ENCODE results near the gene RNF39. TPM values are rescaled to one million over a fixed set of nuclear protein-coding genes. Genes with fewer than 3 reads are reported as not detected.

Gene RNF39
- total and polyA plus RNA-seq, 2 donors: 0.19 to 2.0 TPM

- no peak overlapping the region for H3K27ac ChIP-seq (ENCODE audit: low read depth in 1 of 2, low read length in 1 of 2)
- H3K9me3 ChIP-seq (ENCODE audit: control insufficient read depth in 2 of 2, insufficient read depth in 1 of 2, low read length in 1 of 2): peaks cover 0 to 3% of the 10 kb centered on the region in 2 donors
- DNase-seq (ENCODE audit: low read depth in 6 of 9, low spot score in 9 of 9): peak in 3 of 9 donors; percentile 39 to 77 (median 51)
- H3K4me3 ChIP-seq (ENCODE audit: low read length in 2 of 2): no peak overlapping the region
- peaks cover 13 to 47% of the 10 kb centered on the region in 2 donors for H3K4me1 ChIP-seq (ENCODE audit: control insufficient read depth in 2 of 2, insufficient read depth in 2 of 2, low read length in 2 of 2)
- WGBS: 53% methylated on average over 4 of the region's 4 CpGs
- peaks cover 42 to 87% of the 10 kb centered on the region in 2 donors for H3K27me3 ChIP-seq (ENCODE audit: control insufficient read depth in 2 of 2, insufficient read depth in 1 of 2, low read length in 1 of 2)
- no peaks in the 10 kb centered on the region for H3K36me3 ChIP-seq (ENCODE audit: control insufficient read depth in 2 of 2, insufficient read depth in 2 of 2, low read length in 1 of 2)
These were observed 22.6 kb upstream of the RNF39 start for GRCh38 chr6:30097902-30098768.

GRCh38 chr6:30096829-30097228, 21.3 kb upstream of the RNF39 start:
- 72% methylated on average over 1 of the region's 1 CpG for WGBS
- H3K27me3 ChIP-seq (ENCODE audit: control insufficient read depth in 2 of 2, insufficient read depth in 1 of 2, low read length in 1 of 2): peaks cover 41 to 83% of the 10 kb centered on the region in 2 donors
- no peak overlapping the region for H3K27ac ChIP-seq (ENCODE audit: low read depth in 1 of 2, low read length in 1 of 2)
- peaks cover 12 to 36% of the 10 kb centered on the region in 2 donors for H3K4me1 ChIP-seq (ENCODE audit: control insufficient read depth in 2 of 2, insufficient read depth in 2 of 2, low read length in 2 of 2)
- H3K36me3 ChIP-seq (ENCODE audit: control insufficient read depth in 2 of 2, insufficient read depth in 2 of 2, low read length in 1 of 2): no peaks in the 10 kb centered on the region
- no peak for DNase-seq (ENCODE audit: low read depth in 6 of 9, low spot score in 9 of 9)
- H3K4me3 ChIP-seq (ENCODE audit: low read length in 2 of 2): no peak overlapping the region
- no peaks in the 10 kb centered on the region for H3K9me3 ChIP-seq (ENCODE audit: control insufficient read depth in 2 of 2, insufficient read depth in 1 of 2, low read length in 1 of 2)

DNA sequence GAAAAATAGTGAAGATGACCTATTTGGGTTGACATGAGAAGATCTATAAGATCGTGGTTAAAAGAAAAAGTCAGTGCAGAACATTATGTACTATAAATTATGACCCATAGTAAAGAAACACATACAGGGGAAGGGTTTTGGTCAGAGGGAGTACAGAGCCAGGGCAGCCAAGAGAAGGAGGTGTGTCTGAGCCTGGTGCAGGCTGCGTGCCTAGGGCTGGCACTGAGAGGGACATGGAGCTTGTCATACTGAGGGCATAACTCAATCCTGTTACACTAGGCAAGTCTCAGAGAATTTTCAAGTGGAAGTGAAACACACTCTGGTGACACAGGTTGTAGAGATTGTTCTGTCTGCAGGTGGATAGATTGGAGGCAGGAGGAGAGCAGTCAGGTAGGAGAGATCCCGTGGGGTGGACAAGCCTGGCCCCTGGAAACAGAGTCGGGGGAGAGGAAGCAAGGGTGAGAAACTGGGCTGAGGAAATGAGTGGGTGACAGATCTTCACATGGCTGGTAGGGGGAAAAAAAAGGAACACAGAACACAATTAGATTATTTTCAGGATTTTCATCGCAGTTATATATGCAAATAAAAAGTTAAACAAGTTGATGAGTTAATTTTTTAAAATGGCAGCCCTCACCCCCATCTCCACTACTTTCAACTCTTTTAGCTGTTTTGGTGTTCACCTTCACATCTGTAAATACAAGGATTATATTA, 18.5 kb upstream of the RNF39 start:
- H3K9me3 ChIP-seq (ENCODE audit: control insufficient read depth in 2 of 2, insufficient read depth in 1 of 2, low read length in 1 of 2): no peaks in the 10 kb centered on the region
- DNase-seq (ENCODE audit: low read depth in 6 of 9, low spot score in 9 of 9): no peak
- peaks cover 18 to 79% of the 10 kb centered on the region in 2 donors for H3K27me3 ChIP-seq (ENCODE audit: control insufficient read depth in 2 of 2, insufficient read depth in 1 of 2, low read length in 1 of 2)
- WGBS: 55% methylated on average over 5 of the region's 5 CpGs
- peaks cover 0 to 21% of the 10 kb centered on the region in 2 donors for H3K4me1 ChIP-seq (ENCODE audit: control insufficient read depth in 2 of 2, insufficient read depth in 2 of 2, low read length in 2 of 2)
- no peaks in the 10 kb centered on the region for H3K36me3 ChIP-seq (ENCODE audit: control insufficient read depth in 2 of 2, insufficient read depth in 2 of 2, low read length in 1 of 2)
- H3K27ac ChIP-seq (ENCODE audit: low read depth in 1 of 2, low read length in 1 of 2): no peak overlapping the region
- no peak overlapping the region for H3K4me3 ChIP-seq (ENCODE audit: low read length in 2 of 2)

- Histone ChIP-seq H3K27me3 (ENCODE audit: control insufficient read depth in 2 of 2, insufficient read depth in 1 of 2, low read length in 1 of 2) (peaks cover 14 to 74% of the 10 kb centered on the region in 2 donors), H3K4me1 (ENCODE audit: control insufficient read depth in 2 of 2, insufficient read depth in 2 of 2, low read length in 2 of 2) (peaks cover 0 to 12% of the 10 kb centered on the region in 2 donors), H3K27ac (ENCODE audit: low read depth in 1 of 2, low read length in 1 of 2) (no peak overlapping the region), H3K4me3 (ENCODE audit: low read length in 2 of 2) (no peak overlapping the region), H3K9me3 (ENCODE audit: control insufficient read depth in 2 of 2, insufficient read depth in 1 of 2, low read length in 1 of 2) (no peaks in the 10 kb centered on the region), H3K36me3 (ENCODE audit: control insufficient read depth in 2 of 2, insufficient read depth in 2 of 2, low read length in 1 of 2) (no peaks in the 10 kb centered on the region)
- DNase-seq (ENCODE audit: low read depth in 6 of 9, low spot score in 9 of 9): no peak
- 79% methylated on average over 6 of the region's 6 CpGs for WGBS
These were observed 17.4 kb upstream of the RNF39 start for GRCh38 chr6:30092852-30093543.

DNA sequence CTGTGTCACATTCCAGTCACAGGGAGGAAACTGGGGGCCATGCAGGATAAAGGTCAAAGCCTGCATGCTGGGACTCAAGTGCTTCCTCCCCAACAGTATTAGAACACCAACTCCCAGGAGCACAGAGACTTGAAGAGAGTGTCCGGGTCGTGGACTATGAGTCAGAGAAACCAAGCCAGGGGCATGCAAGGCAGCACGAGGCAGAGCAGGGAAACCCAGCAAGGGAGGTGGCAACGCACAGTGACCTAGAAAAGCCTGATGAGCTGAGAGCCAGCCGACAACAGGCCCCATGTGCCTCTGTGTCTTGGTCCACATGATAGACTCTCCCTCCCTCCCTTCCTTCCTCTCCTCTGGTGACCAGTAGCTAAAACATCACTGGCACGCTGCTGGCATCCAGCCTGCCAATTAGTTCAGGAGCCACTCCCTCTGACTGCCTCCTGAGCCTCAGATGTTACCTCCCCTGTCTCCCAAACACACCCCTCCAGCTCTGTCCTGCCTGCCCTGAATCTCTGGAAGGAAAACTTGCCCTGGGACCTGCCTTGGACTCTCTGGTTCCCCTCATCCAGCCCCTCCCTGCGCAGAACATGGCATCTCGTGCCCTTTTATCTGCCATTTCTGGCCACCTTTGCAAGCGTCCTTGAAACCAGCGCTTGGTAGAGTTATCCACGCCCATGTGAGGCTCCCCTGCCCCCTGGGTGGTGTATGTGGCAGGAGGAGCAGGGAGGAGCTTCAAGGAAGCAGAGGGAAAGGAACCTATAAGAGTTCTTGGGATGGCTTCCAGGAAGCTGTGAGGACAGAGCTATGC, 16.2 kb upstream of the RNF39 start:
- 80% methylated on average over 11 of the region's 11 CpGs for WGBS
- H3K27ac ChIP-seq (ENCODE audit: low read depth in 1 of 2, low read length in 1 of 2): no peak overlapping the region
- H3K27me3 ChIP-seq (ENCODE audit: control insufficient read depth in 2 of 2, insufficient read depth in 1 of 2, low read length in 1 of 2): peaks cover 11 to 63% of the 10 kb centered on the region in 2 donors
- H3K9me3 ChIP-seq (ENCODE audit: control insufficient read depth in 2 of 2, insufficient read depth in 1 of 2, low read length in 1 of 2): no peaks in the 10 kb centered on the region
- H3K36me3 ChIP-seq (ENCODE audit: control insufficient read depth in 2 of 2, insufficient read depth in 2 of 2, low read length in 1 of 2): no peaks in the 10 kb centered on the region
- no peak overlapping the region for H3K4me3 ChIP-seq (ENCODE audit: low read length in 2 of 2)
- H3K4me1 ChIP-seq (ENCODE audit: control insufficient read depth in 2 of 2, insufficient read depth in 2 of 2, low read length in 2 of 2): peaks cover 0 to 3% of the 10 kb centered on the region in 2 donors
- no peak for DNase-seq (ENCODE audit: low read depth in 6 of 9, low spot score in 9 of 9)

- 72% methylated on average over 5 of the region's 5 CpGs for WGBS
- Histone ChIP-seq H3K36me3 (ENCODE audit: control insufficient read depth in 2 of 2, insufficient read depth in 2 of 2, low read length in 1 of 2) (no peaks in the 10 kb centered on the region), H3K27ac (ENCODE audit: low read depth in 1 of 2, low read length in 1 of 2) (no peak overlapping the region), H3K4me1 (ENCODE audit: control insufficient read depth in 2 of 2, insufficient read depth in 2 of 2, low read length in 2 of 2) (peaks cover 0 to 3% of the 10 kb centered on the region in 2 donors), H3K27me3 (ENCODE audit: control insufficient read depth in 2 of 2, insufficient read depth in 1 of 2, low read length in 1 of 2) (peaks cover 0 to 35% of the 10 kb centered on the region in 2 donors), H3K4me3 (ENCODE audit: low read length in 2 of 2) (no peak overlapping the region), H3K9me3 (ENCODE audit: control insufficient read depth in 2 of 2, insufficient read depth in 1 of 2, low read length in 1 of 2) (no peaks in the 10 kb centered on the region)
- no peak for DNase-seq (ENCODE audit: low read depth in 6 of 9, low spot score in 9 of 9)
These were observed 12.3 kb upstream of the RNF39 start for GRCh38 chr6:30087876-30088275.

DNA sequence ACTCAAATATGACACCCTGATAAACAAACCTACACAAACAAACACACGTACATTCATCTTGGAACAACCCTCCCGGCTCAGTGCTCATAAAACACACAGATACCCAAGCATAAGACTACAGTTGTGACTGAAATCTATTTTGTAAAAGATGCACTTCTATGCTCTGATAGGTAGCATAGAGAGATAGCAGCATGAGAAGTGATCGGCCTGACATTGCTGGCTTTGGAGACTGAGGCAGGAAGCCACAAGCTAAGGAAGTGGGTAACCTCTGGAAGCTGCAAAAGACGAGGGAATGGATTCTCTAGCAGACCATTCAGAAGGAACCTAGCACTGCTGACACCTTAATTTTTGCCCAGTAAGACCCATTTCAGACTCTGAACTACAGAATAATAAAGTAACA, 1.6 kb upstream of the RNF39 start:
- Histone ChIP-seq H3K27me3 (ENCODE audit: control insufficient read depth in 2 of 2, insufficient read depth in 1 of 2, low read length in 1 of 2) (peaks cover 42 to 78% of the 10 kb centered on the region in 2 donors), H3K4me3 (ENCODE audit: low read length in 2 of 2) (no peak overlapping the region), H3K27ac (ENCODE audit: low read depth in 1 of 2, low read length in 1 of 2) (no peak overlapping the region), H3K9me3 (ENCODE audit: control insufficient read depth in 2 of 2, insufficient read depth in 1 of 2, low read length in 1 of 2) (no peaks in the 10 kb centered on the region), H3K36me3 (ENCODE audit: control insufficient read depth in 2 of 2, insufficient read depth in 2 of 2, low read length in 1 of 2) (no peaks in the 10 kb centered on the region), H3K4me1 (ENCODE audit: control insufficient read depth in 2 of 2, insufficient read depth in 2 of 2, low read length in 2 of 2) (peaks cover 0 to 29% of the 10 kb centered on the region in 2 donors)
- peak in 1 of 9 donors; percentile 49 for DNase-seq (ENCODE audit: low read depth in 6 of 9, low spot score in 9 of 9)
- WGBS: 37% methylated on average over 4 of the region's 4 CpGs
